PFSK-1 (cell line): ENCODE measurements around the gene PRR20D.

Experiments used
- POLR2AphosphoS5 ChIP-seq: IDR thresholded peaks from 2 replicates; pipeline ENCODE4 v1.6.1; 2012; ENCODE audit warnings: low read depth, mild to moderate bottlenecking, control low read depth, low read length, moderate library complexity
- REST ChIP-seq, 2 experiments: IDR thresholded peaks; 2 replicates each; pipeline versions ENCODE4 v1.6.1 to v1.8.0; 2011 to 2012; ENCODE audit warnings: low read depth in 2 of 2, low read length in 2 of 2, control low read depth in 1 of 2, inconsistent platforms in 1 of 2, mild to moderate bottlenecking in 1 of 2, moderate library complexity in 1 of 2; ENCODE audit not compliant: insufficient read depth in 1 of 2
- SIN3A ChIP-seq: IDR thresholded peaks from 2 replicates; pipeline ENCODE4 v1.6.1; 2012; ENCODE audit warnings: mild to moderate bottlenecking, low read length, moderate library complexity, borderline replicate concordance; ENCODE audit not compliant: insufficient read depth
- TAF1 ChIP-seq: IDR thresholded peaks from 2 replicates; pipeline ENCODE4 v1.6.1; 2012; ENCODE audit warnings: low read length, control low read depth, borderline replicate concordance; ENCODE audit not compliant: insufficient read depth

GRCh38 chr13:57137585-57137984 is 22.8 kb upstream of the PRR20D start:
- TF ChIP-seq REST (IDR thresholded peaks at IDR 0.05; ENCODE audit: insufficient read depth in 1 of 2, low read depth in 2 of 2, low read length in 2 of 2), result no peak
- no peak for TF ChIP-seq POLR2AphosphoS5
- no peak for TF ChIP-seq SIN3A
- no peak for TF ChIP-seq TAF1
